HEK293 (cell line): ENCODE data around the gene LPP.

ENCODE experiments used
- CTCF ChIA-PET: fragments of 350-600 bp; formaldehyde crosslinking; extraction: SDS; loops from one replicate; lab custom pipeline; 2021; ENCODE audit warnings: antibody characterized with exemption; lab: Yijun Ruan, JAX
- POLR2A ChIA-PET: fragments of 300-600 bp; formaldehyde crosslinking; extraction: SDS; loops from one replicate; lab custom pipeline; 2020; ENCODE audit warnings: antibody characterized with exemption, inconsistent platforms; lab: Yijun Ruan, JAX
- H3K27ac ChIP-seq: fragments of 200-500 bp; sonication (Bioruptor generic); 2 replicates; pipeline ENCODE4 v1.5.1; 2014; ENCODE audit warnings: low read depth, low read length, control low read depth, inconsistent platforms; ENCODE audit errors: extremely low read depth
- H3K36me3 ChIP-seq, 2 experiments: fragments of 200-500 bp in 1 of 2; sonication (Bioruptor generic) in 1 of 2; 1 replicate in 1 of 2; 2 replicates in 1 of 2; pipeline ENCODE4 v1.5.1; 2014 to 2017; ENCODE audit warnings: inconsistent platforms in 2 of 2, low read length in 2 of 2; ENCODE audit not compliant: control insufficient read depth in 2 of 2, insufficient read depth in 1 of 2
- H3K4me1 ChIP-seq: fragments of 200-500 bp; sonication (Bioruptor generic); 2 replicates; pipeline ENCODE4 v1.5.1; 2014; ENCODE audit warnings: mild to moderate bottlenecking, low read length, inconsistent platforms; ENCODE audit not compliant: control insufficient read depth, insufficient read depth
- H3K4me3 ChIP-seq: 2 replicates; pipeline ENCODE4 v1.5.1; 2011; ENCODE audit warnings: low read depth, mild to moderate bottlenecking, control low read depth, low read length, moderate library complexity
- H3K9me3 ChIP-seq: fragments of 200-500 bp; sonication (Bioruptor generic); 2 replicates; pipeline ENCODE4 v1.5.1; 2014; ENCODE audit warnings: low read depth, low read length, inconsistent platforms; ENCODE audit not compliant: control insufficient read depth, insufficient read depth
- GFI1B ChIP-seq: fragments of 450-650 bp; formaldehyde crosslinking; IDR thresholded peaks from 2 replicates; pipeline ENCODE4 v1.5.1; 2016; ENCODE audit warnings: missing biosample characterization, missing genetic modification characterization
- KLF10 ChIP-seq: fragments of 450-650 bp; IDR thresholded peaks from 2 replicates; pipeline ENCODE4 v1.5.1; 2018; ENCODE audit warnings: missing biosample characterization, mild to moderate bottlenecking, missing genetic modification characterization
- MYNN ChIP-seq: fragments of 450-650 bp; formaldehyde crosslinking; IDR thresholded peaks from 2 replicates; pipeline ENCODE4 v1.5.1; 2016; ENCODE audit warnings: missing biosample characterization, missing genetic modification characterization, borderline replicate concordance
- RBAK ChIP-seq: fragments of 450-650 bp; formaldehyde crosslinking; IDR thresholded peaks from 2 replicates; pipeline ENCODE4 v1.5.1; 2016; ENCODE audit warnings: missing biosample characterization, missing genetic modification characterization
- SCRT1 ChIP-seq: fragments of 450-650 bp; formaldehyde crosslinking; IDR thresholded peaks from 2 replicates; pipeline ENCODE4 v1.5.1; 2016; ENCODE audit warnings: missing biosample characterization, missing genetic modification characterization, borderline replicate concordance
- SP3 ChIP-seq: fragments of 450-650 bp; formaldehyde crosslinking; IDR thresholded peaks from 2 replicates; pipeline ENCODE4 v1.5.1; 2016; ENCODE audit warnings: missing biosample characterization, missing genetic modification characterization
- SP7 ChIP-seq: fragments of 450-650 bp; formaldehyde crosslinking; IDR thresholded peaks from 2 replicates; pipeline ENCODE4 v1.5.1; 2016; ENCODE audit warnings: missing biosample characterization, missing genetic modification characterization
- ZBTB17 ChIP-seq: fragments of 450-650 bp; formaldehyde crosslinking; IDR thresholded peaks from 2 replicates; pipeline ENCODE4 v1.5.1; 2016; ENCODE audit warnings: missing biosample characterization, missing genetic modification characterization
- ZBTB44 ChIP-seq: fragments of 450-650 bp; IDR thresholded peaks from 2 replicates; pipeline ENCODE4 v1.5.1; 2018; ENCODE audit warnings: missing biosample characterization, mild to moderate bottlenecking, missing genetic modification characterization
- ZEB2 ChIP-seq: fragments of 450-650 bp; formaldehyde crosslinking; IDR thresholded peaks from 2 replicates; pipeline ENCODE4 v1.5.1; 2016; ENCODE audit warnings: missing biosample characterization, missing genetic modification characterization
- ZIC2 ChIP-seq: fragments of 450-650 bp; formaldehyde crosslinking; IDR thresholded peaks from 2 replicates; pipeline ENCODE4 v1.5.1; 2016; ENCODE audit warnings: missing biosample characterization, missing genetic modification characterization
- ZNF10 ChIP-seq: fragments of 450-650 bp; formaldehyde crosslinking; IDR thresholded peaks from 2 replicates; pipeline ENCODE4 v1.5.1; 2017; ENCODE audit warnings: missing biosample characterization, missing genetic modification characterization
- ZNF121 ChIP-seq: fragments of 450-650 bp; formaldehyde crosslinking; IDR thresholded peaks from 2 replicates; pipeline ENCODE4 v1.5.1; 2016; ENCODE audit warnings: missing biosample characterization, missing genetic modification characterization
- ZNF184 ChIP-seq: fragments of 450-650 bp; IDR thresholded peaks from 2 replicates; pipeline ENCODE4 v1.5.1; 2018; ENCODE audit warnings: missing biosample characterization, mild to moderate bottlenecking, missing genetic modification characterization
- ZNF274 ChIP-seq, 2 experiments: fragments of 200-500 bp in 1 of 2; fragments of 450-650 bp in 1 of 2; sonication (Bioruptor generic) in 1 of 2; formaldehyde crosslinking in 1 of 2; IDR thresholded peaks; 2 replicates each; pipeline versions ENCODE4 v1.5.1 to v1.6.1; 2014 to 2016; ENCODE audit warnings: borderline replicate concordance in 1 of 2, inconsistent platforms in 1 of 2, low read length in 1 of 2, missing biosample characterization in 1 of 2, missing genetic modification characterization in 1 of 2
- ZNF324 ChIP-seq: fragments of 450-650 bp; formaldehyde crosslinking; IDR thresholded peaks from 2 replicates; pipeline ENCODE4 v1.5.1; 2016; ENCODE audit warnings: missing biosample characterization, missing genetic modification characterization
- ZNF335 ChIP-seq: fragments of 450-650 bp; formaldehyde crosslinking; conservative IDR thresholded peaks from 2 replicates; pipeline ENCODE4 v1.5.1; 2016; ENCODE audit warnings: missing biosample characterization, missing genetic modification characterization
- ZNF394 ChIP-seq: fragments of 450-650 bp; formaldehyde crosslinking; IDR thresholded peaks from 2 replicates; pipeline ENCODE4 v1.5.1; 2016; ENCODE audit warnings: missing biosample characterization, missing genetic modification characterization, mild to moderate bottlenecking, moderate library complexity, borderline replicate concordance
- ZNF561 ChIP-seq: fragments of 450-650 bp; IDR thresholded peaks from 2 replicates; pipeline ENCODE4 v1.5.1; 2018; ENCODE audit warnings: missing biosample characterization, missing genetic modification characterization, borderline replicate concordance
- ZNF610 ChIP-seq: fragments of 450-650 bp; formaldehyde crosslinking; IDR thresholded peaks from 2 replicates; pipeline ENCODE4 v1.5.1; 2016; ENCODE audit warnings: missing biosample characterization, missing genetic modification characterization, borderline replicate concordance
- ZNF677 ChIP-seq: fragments of 450-650 bp; IDR thresholded peaks from 2 replicates; pipeline ENCODE4 v1.5.0; 2018; ENCODE audit warnings: missing biosample characterization, mild to moderate bottlenecking, missing genetic modification characterization, moderate library complexity
- ZNF704 ChIP-seq: fragments of 450-650 bp; formaldehyde crosslinking; IDR thresholded peaks from 2 replicates; pipeline ENCODE4 v1.5.1; 2016; ENCODE audit warnings: missing biosample characterization, missing genetic modification characterization
- ZNF830 ChIP-seq: fragments of 450-650 bp; IDR thresholded peaks from 2 replicates; pipeline ENCODE4 v1.5.0; 2018; ENCODE audit warnings: missing biosample characterization, missing genetic modification characterization, low read depth, mild to moderate bottlenecking, moderate library complexity
- ZNF843 ChIP-seq: fragments of 450-650 bp; formaldehyde crosslinking; IDR thresholded peaks from 2 replicates; pipeline ENCODE4 v1.5.1; 2016; ENCODE audit warnings: missing biosample characterization, missing genetic modification characterization
- ZSCAN16 ChIP-seq: fragments of 450-650 bp; formaldehyde crosslinking; IDR thresholded peaks from 2 replicates; pipeline ENCODE4 v1.5.1; 2016; ENCODE audit warnings: missing biosample characterization, missing genetic modification characterization
- ZSCAN30 ChIP-seq: fragments of 450-650 bp; IDR thresholded peaks from 2 replicates; pipeline ENCODE4 v1.5.1; 2018; ENCODE audit warnings: missing biosample characterization, mild to moderate bottlenecking, missing genetic modification characterization, moderate library complexity

LPP gene

GRCh38 chr3:188149587-188149986 lies 4.4 kb upstream of the LPP start (continued):
- TF ChIP-seq GFI1B (tag by site-specific recombination) (no peak), ZNF394 (tag by site-specific recombination) (no peak), RBAK (tag by site-specific recombination) (no peak), SP7 (tag by site-specific recombination) (no peak), ZNF10 (tag by site-specific recombination) (no peak)

- TF ChIP-seq ZSCAN16 (tag by site-specific recombination): no peak
- Histone ChIP-seq H3K36me3 (no peaks in the 10 kb centered on the region), H3K27ac (no peak overlapping the region), H3K4me1 (no peaks in the 10 kb centered on the region; the same call in 1 of the 2 replicates), H3K4me3 (no peak overlapping the region), H3K9me3 (no peaks in the 10 kb centered on the region)
- ChIA-PET CTCF (no interaction called here), POLR2A (interaction anchor here (0.6 to 0.7 kb wide), 2 partner anchors 37 to 80 kb away, joined by 3 read pairs; no protein-coding TSS in a partner anchor)
Measured at GRCh38 chr3:188150982-188151381, 3.0 kb upstream of the LPP start.

- no peaks in the 10 kb centered on the region; the same call in 1 of the 2 replicates for H3K4me1 ChIP-seq
- CTCF ChIA-PET: no interaction called here
- no peaks in the 10 kb centered on the region for H3K36me3 ChIP-seq
- H3K9me3 ChIP-seq: no peaks in the 10 kb centered on the region
- no peak overlapping the region for H3K4me3 ChIP-seq
- H3K27ac ChIP-seq: no peak overlapping the region
- POLR2A ChIA-PET: no interaction called here
- TF ChIP-seq ZNF335 (no peak), ZNF394 (tag by site-specific recombination) (no peak), ZEB2 (tag by site-specific recombination) (no peak), ZNF324 (tag by site-specific recombination) (no peak), ZNF843 (tag by site-specific recombination) (no peak), SCRT1 (tag by site-specific recombination) (no peak), ZNF121 (tag by site-specific recombination) (no peak)
- TF ChIP-seq, all 188 proteins: peak for 0
Measured at GRCh38 chr3:188151438-188151837, 2.5 kb upstream of the LPP start.

- Histone ChIP-seq H3K27ac (peak overlapping the region; percentile 88), H3K9me3 (no peaks in the 10 kb centered on the region), H3K4me1 (no peaks in the 10 kb centered on the region; the same call in 1 of the 2 replicates), H3K36me3 (no peaks in the 10 kb centered on the region), H3K4me3 (peak overlapping the region; percentile 72)
- ChIA-PET POLR2A (interaction anchor here (0.7 to 1.3 kb wide), 5 partner anchors 41 to 407 kb away, joined by 3 to 7 read pairs (median 4); partner anchors contain the start of gene BCL6), CTCF (interaction anchor here (0.6 kb wide), 4 partner anchors 214 to 524 kb away, joined by 3 to 4 read pairs (median 3); no protein-coding TSS in a partner anchor)
- TF ChIP-seq ZNF274 (IDR thresholded peaks at IDR 0.05; ENCODE audit: low read length): no peak
- TF ChIP-seq ZNF274 (tag by site-specific recombination; IDR thresholded peaks at IDR 0.05; ENCODE audit: borderline replicate concordance): no peak
- TF ChIP-seq ZNF830 (tag by site-specific recombination): peak; percentile 25; the same call in 1 of the 2 replicates
- TF ChIP-seq ZNF677 (tag by site-specific recombination): 0 out of 2 replicates have a peak, but pooled peaks have one; percentile 38
- TF ChIP-seq SP3 (tag by site-specific recombination): 0 out of 2 replicates have a peak, but pooled peaks have one; percentile 26
- TF ChIP-seq ZNF184 (tag by site-specific recombination): no peak
- TF ChIP-seq ZNF561 (tag by site-specific recombination): 0 out of 2 replicates have a peak, but pooled peaks have one; percentile 38
- no peak for TF ChIP-seq MYNN
- TF ChIP-seq ZIC2 (tag by site-specific recombination): peak; percentile 37
- peak; percentile 15; the same call in 1 of the 2 replicates for TF ChIP-seq ZSCAN30
- peak; percentile 18; the same call in 1 of the 2 replicates for TF ChIP-seq ZBTB44 (tag by site-specific recombination)
- 0 out of 2 replicates have a peak, but pooled peaks have one; percentile 37 for TF ChIP-seq KLF10
- 0 out of 2 replicates have a peak, but pooled peaks have one; percentile 4 for TF ChIP-seq ZNF610 (tag by site-specific recombination)
- no peak for TF ChIP-seq ZNF704 (tag by site-specific recombination)
- TF ChIP-seq ZBTB17 (tag by site-specific recombination): peak; percentile 68
- TF ChIP-seq ZNF335: peak; percentile 63; the same call in 1 of the 2 replicates
Measured at GRCh38 chr3:188152660-188153436, 1.1 kb upstream of the LPP start.
